HG03060 (cell line): Measurements from ENCODE around the gene ACTRT2.

Source experiments
- ATAC-seq: cut with Tn5 transposase; IDR thresholded peaks from one replicate; pipeline ENCODE4 v1.9.1; 2021; ENCODE audit warnings: low read depth, moderate number of reproducible peaks; ENCODE audit not compliant: unreplicated experiment

The ACTRT2 gene

DNA sequence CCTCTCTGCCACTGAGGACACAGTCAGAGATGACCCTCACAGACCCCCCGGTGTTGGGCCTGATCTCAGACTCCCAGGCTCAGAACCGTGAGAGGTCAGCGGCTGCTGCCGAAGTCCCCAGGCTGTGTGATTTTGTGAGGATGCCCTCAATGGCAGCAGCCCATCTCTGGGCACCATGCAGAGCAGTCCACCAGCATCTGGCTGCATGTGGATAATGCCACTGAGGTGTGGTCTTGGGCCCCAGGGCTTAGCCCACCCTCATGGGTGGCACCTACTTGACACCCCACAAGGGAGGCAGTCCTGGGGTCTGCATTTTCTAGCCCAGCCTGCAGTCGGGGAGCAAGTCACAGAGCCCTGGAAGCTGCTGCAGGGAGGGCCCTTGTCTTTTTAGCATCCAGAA lies 5.5 kb upstream of the ACTRT2 start:
- no peak for ATAC-seq

DNA sequence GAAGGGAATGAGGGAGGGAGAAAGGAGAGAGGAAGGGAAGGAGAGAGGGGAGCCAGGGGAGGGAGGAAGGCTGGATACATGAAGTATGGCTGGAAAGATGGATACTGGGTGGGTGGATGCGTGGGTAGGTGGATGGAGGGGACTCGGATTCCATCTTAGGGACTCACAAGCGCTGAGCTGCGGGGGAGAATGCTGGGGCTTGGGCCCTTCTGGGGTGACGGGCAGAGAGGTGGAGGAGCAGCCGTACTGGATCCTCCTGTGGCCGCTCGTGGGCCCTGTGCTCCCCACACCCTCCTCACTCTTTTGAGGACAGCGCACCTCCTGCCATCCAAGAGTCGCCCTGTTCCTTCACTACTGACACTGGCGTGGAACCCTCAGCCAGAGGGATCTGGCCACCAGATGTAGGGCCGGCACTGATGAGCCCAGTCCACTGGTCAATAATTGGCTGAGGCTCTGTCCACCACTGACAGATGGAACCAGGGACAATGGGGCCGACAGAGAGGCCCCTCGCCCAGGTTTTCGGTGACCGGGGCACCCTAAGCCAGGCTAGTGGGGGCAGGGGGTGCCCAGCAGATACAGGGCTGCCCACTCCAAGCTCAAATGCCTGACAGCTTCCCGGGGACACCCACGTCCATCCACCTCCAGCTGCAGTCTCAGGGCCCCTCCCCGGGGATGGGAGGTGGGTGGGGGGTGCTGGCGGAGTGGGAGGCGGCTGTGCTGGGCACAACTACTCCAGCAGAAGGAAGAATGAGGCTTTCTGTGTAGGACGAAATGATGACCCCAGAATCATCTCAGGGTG lies 4.4 kb upstream of the ACTRT2 start:
- ATAC-seq, result no peak

DNA sequence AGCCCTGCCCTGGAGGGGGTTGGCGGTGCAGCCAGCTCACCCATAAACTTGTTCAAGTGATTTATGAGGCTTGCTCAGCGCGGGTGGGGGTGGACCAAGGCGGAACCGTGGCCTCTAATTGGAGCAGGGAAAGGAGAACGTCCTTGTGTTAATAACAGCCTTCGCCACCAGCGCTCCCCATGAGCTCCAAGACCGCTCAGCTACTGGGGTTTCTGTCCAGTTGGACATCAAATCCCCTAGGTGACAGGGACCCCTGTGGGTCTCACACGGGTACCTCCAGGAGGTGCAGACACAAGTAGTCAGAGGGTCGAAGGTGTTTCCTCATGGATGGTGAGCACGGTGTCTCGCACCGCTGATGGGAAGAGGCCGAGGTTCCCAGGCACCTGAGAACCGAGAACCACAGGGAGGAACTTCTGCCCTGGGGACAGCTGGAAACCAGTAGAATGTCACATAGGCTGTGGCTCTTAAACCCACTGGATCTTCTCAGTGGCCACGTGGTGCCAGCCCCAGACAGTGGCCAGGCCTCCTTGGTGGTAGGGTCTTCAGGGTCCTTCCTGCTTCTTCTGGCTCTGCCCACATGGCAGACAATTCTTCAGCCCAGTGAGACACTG lies 3.7 kb upstream of the ACTRT2 start:
- no peak for ATAC-seq

DNA sequence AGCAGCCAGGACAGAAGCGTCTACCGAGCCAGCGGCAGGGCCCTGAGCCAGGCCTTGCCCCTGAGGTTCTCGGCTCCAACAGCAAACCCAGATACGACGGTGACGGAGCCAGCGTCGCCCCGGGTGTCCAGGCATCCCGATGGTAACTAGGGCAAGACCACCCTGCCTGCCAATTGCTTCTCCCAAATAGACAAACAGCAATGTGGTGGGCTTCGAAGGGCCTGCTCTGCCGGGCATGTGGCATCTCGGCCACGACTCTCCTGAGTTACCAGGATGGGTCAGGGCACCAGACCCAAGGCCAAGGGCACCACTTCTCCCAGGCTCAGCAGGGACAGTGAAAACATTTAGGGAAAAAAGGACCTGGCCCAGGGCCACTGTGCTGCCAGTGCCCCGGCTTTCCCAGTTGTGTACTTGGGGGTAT lies 3.2 kb upstream of the ACTRT2 start:
- no peak for ATAC-seq

DNA sequence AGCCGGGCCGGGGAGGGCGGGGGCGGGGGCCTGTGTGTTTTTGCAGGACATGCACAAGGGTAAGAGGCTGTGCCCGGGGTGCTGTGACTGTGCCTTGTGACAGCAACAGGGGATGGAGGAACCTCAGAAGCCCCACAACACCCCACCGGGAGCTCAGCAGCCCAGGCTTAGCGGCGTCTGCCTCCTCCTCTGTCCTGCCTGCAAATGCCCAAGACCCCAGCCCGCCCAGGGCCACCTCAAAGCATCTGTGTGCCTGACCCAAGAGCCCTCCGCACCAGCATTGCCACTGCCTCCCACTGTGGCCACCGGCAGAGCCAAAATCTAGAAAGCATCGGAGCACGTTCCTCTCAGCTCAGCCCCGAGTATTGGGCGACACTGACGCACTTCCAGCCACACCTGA lies 2.7 kb upstream of the ACTRT2 start:
- ATAC-seq, result no peak

DNA sequence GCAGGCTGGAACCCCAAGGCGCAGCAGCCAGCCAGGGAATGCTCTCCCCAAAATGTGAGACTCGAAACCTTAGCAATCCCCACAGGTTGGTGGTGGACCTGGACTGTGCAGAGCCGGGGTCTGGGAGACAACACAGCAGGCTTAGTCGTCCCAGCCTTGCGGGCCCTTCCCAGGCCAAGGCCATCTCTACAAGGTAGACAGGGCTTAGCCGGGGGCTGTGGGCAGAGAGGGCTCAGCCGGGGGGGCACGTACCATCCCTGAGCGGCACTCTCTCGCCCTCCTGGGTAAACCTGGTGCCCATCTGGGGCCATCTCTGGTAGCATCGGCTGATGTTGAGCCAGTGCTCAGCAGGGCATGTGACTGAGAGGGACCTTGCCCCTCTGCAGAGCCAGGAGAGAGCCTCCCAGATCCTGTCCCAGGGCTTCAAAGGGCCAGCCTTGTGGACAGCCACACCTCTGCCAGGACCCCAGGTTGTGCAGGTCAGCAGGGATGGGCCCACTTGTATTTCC lies 2.2 kb upstream of the ACTRT2 start:
- ATAC-seq, result no peak

DNA sequence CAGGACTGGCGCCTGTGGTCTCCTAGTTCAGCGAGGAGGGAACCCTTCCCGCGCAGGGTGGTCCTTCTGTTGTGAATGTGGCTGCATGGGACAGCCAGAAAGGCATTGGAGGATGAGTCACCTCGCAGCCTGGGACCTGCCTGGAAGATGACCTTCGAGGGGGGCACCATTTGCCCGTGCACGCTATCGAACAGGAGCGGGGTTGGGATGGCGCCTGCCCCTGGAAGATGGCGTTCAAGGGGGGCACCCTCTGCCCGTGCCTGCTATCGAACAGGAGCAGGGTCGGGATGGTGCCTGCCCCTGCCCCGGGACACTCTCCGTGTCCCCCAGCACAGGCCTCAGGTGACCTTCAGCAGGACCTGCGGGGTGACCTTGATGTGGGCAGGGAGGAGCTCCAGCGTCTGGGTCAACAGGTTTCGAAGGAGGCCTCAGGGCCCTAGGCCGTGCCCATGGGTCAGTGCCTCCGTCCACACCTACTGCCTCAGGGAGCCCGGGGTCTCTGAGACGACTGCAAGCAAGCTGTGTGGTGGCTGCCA lies 1.7 kb upstream of the ACTRT2 start:
- ATAC-seq, result no peak

DNA sequence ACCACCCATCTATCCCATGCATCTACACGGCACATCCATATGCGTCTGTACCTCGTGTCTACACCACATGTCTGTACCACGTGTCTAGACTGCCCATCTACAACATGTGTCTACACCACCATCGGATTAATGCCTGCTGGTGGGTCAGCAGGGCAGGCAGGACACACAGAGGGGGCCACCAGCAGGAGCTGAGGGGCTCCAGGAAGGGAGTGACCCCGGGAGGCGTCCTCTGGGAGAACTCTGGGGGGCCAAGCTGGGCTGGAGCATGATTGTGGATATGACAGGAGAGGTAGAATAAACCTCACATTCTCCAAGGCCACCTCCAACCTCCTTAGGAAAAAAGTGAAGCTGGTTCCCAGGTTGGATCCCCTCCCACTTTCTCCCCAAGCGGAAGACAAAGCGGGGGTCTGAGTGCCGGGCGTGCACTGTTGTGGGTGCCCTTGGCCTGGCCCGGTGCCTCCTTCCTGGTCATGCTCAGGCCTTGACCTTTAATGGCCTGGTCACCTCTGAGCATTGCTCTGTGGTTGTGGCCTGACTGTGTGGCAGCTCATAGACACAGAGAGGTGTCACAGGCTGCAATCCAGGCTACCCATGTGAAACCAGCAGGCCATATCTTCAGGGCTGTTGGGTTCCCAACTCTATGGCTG lies 881 bp upstream of the ACTRT2 start:
- ATAC-seq, result no peak

DNA sequence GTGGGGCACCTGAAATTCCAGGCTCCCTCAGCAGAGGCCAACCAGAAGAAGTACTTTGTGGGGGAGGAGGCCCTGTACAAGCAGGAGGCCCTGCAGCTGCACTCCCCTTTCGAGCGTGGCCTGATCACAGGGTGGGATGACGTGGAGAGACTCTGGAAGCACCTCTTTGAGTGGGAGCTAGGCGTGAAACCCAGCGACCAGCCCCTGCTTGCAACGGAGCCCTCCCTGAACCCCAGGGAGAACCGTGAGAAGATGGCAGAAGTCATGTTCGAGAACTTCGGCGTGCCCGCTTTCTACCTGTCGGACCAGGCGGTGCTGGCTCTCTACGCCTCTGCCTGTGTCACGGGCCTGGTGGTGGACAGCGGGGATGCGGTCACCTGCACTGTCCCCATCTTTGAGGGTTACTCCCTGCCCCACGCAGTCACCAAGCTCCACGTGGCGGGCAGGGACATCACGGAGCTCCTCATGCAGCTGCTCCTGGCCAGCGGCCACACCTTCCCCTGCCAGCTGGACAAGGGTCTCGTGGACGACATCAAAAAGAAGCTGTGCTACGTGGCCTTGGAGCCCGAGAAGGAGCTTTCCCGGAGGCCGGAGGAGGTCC lies 634 bp downstream of the ACTRT2 start:
- no peak for ATAC-seq

DNA sequence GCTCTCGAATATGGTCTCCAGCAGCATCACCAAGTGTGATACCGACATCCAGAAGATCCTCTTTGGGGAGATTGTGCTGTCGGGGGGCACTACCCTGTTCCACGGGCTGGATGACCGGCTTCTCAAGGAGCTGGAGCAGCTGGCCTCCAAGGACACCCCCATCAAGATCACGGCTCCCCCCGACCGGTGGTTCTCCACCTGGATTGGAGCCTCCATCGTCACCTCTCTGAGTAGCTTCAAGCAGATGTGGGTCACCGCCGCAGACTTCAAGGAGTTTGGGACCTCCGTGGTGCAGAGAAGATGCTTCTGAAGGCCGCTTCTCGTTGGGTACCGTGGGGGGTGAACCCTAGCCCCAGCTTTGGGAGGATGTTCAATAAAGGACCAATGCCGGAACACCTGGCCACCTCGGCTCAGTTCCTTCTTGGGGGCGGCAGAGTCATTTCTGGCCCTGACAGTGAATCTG lies 1.3 kb downstream of the ACTRT2 start:
- no peak for ATAC-seq

DNA sequence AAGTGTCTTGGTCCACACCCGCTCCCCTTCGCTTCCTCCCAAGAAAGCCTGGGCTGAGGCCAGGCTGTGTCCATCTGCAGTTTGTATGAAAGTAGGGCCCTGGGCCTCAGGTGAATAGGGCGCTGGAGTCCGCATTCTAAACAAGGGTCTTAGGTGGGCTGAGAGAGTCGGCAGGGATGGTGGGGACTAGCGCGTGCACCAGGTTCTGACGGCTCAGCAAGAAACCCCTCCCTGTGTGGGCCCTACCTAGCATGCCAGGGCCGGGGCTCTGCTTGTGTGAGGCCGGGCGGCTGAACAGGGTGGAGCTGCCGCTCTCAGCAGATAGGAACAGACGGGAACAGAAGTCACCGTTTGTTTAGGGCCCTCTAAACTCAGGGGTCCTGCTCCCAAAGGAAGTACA lies 1.7 kb downstream of the ACTRT2 start:
- ATAC-seq, result no peak

DNA sequence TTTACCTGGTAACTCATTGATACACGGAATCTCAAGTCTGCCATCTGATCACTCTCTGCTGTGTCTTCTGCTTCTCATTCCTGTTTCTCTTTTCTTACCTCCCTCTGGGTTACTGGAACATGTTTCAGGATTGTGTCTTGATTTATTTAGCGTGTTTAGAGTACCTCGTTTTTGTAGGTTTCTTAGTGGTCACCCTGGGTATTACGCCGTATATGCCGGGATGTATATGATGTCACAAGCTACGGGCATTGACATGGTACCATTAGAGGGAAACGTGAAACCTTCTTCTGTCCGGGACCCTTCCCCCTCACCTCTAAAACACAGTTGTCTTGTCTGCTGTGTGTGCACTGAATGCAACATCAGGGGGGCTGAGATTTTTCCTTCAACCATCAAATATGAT lies 2.8 kb downstream of the ACTRT2 start:
- ATAC-seq, result no peak

DNA sequence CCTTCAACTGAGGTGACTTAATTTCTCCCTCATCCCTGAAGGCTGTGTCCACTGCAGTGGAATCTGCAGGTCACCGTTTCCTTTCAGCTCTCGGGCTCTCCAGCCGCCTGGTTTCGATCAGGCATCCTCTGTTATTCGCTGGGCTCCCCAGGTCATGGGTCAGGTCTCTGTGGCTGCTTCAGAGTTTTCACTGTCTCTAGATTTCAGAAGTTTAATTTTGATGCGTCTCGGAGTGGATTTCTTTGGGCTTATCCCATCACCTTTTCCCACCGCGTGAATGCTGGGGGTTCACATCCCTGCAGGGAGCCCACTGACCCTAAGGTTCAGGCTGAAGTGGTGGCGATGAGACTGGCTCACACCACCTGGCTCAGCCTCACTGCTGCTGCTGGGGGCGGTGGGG lies 3.3 kb downstream of the ACTRT2 start:
- ATAC-seq, result no peak

DNA sequence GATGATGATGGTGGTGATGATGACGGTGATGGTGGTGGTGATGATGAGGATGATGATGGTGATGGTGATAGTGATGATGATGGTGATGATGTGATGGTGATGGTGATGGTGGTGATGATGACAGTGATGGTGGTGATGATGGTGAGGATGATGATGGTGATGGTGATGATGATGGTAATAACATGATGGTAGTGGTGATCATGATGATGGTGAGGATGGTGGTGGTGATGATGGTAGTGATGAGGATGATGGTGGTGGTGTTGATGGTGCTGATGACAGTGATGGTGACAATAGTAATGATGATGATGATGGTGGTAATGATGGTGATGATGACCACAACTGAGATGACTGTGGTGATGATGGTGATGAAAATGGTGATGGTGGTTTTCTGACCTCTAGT lies 4.9 kb downstream of the ACTRT2 start:
- no peak for ATAC-seq

DNA sequence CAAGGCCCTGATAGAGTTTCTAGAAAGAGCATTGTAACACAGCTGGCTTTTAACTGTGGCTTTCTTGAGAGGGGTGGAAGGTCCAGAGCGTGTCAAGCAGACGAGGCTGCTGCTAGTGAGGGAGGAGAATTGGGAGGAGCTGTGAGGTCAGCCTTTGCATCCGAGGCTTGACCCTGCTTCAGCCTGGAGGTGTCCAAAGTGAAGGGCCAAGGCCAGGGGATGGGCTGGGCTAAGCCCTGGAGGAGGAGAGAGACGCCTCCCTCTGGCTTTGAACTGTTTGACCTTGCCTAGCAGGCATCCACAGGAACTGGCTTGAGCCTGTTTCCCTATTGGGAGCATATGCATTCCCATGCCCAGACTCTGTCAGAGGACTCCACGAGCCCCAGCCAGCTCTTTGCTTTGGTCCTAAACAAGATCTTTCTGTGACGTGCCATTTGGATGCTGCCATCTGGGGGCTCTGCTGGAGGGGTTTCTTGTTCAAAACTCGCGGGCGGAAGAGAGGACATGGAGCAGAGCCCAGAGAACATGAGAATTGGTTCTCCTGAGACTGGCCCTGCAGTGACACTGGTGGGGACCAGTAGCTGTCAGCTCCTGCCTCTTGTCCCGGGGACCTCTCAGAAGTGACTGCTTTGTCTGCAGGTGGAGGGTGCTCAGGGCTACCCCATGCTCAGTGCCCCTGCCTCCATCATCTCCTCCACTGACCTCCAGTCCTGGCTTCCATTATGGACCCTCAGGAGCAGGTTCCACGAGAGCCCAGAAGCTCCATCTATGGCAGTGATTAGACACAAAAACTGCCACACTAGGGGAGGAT lies 5.5 kb downstream of the ACTRT2 start:
- ATAC-seq, result no peak

DNA sequence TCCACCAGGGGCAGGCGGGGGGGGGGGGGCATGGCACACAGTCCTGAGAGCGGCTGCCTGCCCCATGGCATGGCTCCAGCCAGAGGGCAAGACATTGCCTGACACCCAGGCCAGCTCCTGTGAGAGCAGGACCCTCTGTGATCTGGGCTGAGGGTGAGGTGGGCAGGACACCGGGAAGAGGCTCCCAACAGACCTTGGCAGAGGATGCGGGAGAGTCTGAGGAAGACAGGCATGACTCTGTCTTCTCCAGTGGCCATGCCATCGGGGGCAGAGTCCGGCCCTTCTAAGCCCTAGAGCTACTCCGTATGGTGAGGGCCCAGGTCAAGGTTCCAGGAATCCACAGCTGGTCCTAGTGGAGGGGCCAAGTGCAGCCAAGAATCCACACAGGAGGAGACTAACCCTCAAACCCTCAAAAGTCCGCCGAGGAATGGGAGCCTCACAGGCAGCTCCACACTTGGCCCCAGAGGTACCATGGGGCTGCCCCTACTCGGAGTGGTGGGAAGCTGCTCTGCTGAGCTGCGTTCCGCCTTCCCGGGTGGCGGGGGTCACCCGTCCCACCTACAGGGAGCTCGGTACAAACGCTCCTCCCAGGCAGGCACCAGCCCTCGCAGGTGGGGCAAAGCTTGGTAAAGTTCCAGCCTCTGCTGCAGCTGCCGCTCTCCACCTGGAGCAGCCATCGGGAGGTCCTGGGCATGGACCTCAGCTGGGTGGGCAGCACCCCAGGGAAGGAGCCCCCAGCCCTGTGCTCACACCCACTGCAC lies 6.5 kb downstream of the ACTRT2 start:
- no peak for ATAC-seq

DNA sequence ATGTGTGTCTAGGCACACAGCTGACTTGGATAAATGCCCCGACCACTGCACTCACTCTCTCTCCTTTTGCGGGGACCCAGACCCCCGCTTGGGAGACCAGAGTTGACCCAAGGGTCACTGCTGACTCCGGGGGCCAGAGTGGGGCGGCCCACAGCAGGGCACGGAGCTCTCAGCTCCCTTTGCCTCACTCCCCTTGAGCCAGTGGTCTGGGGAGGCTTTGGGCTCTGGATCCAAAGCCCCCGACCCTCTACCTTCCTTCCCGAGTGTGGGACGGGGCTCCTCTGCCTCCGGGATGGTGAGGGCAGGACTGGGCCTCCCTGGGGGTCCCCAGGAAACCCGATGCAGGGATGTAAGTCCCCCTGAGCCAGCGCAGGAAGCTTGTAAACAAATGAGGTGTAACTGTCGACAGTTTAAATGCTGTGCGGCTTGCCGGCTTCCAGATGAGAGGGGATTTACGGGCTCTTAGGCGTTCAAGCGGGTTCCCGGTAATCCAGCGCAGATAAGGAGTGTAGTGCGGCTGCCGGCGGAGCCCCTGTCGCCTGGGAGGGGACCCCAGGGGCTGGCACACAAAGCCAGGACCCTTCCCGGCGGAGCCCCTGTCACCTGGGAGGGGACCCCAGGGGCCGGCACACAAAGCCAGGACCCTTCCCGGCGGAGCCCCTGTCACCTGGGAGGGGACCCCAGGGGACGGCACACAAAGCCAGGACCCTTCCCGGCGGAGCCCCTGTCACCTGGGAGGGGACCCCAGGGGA lies 7.4 kb downstream of the ACTRT2 start:
- ATAC-seq, result no peak

DNA sequence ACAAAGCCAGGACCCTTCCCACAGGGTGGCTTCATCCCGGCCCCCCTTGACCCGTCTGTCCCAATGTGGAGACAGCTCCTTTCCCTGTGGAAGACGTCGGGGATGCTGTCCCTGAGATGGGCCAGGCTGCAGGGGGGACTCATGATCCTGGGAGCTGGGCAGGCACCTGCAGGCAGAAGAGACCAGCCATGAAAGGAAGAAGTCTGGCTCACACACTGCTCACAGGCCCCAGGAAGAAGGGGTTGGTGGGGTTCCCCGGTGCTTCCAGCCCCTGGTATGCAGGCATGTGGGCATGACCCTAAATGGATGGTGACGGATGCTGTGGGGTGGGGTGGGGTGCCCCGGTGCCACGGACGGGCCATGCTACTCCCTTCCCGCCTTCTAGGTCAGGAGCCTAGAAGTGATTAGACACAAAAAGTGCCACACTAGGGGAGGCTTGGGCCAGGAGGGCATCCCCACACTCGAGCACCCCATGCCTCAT lies 8.3 kb downstream of the ACTRT2 start:
- ATAC-seq, result no peak
